ENCODE data around the gene TSPAN4. TPM values are rescaled to one million over a fixed set of nuclear protein-coding genes. Genes with fewer than 3 reads are reported as not detected.

Gene TSPAN4
- total RNA-seq, 1 donor from 2014 or later, result 77.9 TPM

DNA sequence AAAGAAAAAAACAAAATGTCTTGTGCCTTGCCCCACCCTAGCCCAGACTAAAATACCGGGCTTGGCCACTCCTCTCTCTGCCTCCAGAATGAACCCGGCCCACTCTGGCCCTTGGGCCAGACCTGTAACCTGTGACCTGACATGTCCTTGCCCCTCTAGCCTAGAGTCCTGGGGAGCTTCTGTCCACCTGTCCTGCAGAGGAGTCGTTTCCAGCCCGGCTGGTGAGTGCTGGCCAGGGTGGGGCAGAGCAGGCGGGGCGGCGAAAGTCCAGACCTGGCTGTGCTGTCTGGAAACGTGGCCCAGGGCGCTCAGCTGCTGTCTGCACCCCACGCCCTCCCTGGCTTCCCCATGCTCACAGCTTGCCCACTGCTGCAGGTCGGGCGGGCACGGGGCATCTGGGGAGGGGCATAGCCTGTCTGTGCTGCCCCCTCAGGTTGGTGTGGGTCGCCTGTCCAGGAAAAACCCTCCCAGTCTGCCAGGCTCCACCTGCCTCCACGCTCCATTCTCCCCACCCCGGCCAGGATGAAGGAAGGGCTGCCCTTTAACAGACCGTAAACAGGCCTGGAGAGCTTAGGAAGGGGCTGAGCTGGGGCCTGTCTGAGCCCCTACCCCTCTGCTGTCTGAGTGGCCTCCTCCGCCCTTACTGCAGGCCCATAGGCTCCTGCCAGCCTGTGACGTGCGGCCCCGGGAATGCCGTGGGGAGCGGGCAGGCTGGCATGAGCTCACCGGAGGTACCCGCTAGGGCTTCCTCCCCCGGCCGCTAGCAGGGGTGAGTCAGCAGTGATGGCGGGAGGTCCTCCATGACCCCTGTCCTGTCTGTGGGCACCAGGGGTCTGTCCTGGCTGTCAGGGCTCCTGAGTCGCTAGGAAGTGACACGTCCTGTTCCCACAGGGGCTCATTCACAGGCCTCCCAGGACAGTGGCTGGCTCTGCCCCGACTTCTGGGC is 8.0 kb upstream of the TSPAN4 start:
- H3K36me3 ChIP-seq (ENCODE audit: control insufficient read depth, insufficient read depth, low read length), result peaks cover 9% of the 10 kb centered on the region
- TF ChIP-seq, protein P1, sequence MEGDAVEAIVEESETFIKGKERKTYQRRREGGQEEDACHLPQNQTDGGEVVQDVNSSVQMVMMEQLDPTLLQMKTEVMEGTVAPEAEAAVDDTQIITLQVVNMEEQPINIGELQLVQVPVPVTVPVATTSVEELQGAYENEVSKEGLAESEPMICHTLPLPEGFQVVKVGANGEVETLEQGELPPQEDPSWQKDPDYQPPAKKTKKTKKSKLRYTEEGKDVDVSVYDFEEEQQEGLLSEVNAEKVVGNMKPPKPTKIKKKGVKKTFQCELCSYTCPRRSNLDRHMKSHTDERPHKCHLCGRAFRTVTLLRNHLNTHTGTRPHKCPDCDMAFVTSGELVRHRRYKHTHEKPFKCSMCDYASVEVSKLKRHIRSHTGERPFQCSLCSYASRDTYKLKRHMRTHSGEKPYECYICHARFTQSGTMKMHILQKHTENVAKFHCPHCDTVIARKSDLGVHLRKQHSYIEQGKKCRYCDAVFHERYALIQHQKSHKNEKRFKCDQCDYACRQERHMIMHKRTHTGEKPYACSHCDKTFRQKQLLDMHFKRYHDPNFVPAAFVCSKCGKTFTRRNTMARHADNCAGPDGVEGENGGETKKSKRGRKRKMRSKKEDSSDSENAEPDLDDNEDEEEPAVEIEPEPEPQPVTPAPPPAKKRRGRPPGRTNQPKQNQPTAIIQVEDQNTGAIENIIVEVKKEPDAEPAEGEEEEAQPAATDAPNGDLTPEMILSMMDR (IDR thresholded peaks at IDR 0.05; ENCODE audit: insufficient read depth, low read length, poor library complexity, severe bottlenecking), result no peak
- DNase-seq (ENCODE audit: low read depth), result peak; percentile 92
- no peaks in the 10 kb centered on the region for H3K27me3 ChIP-seq (ENCODE audit: control insufficient read depth, insufficient read depth, low read length)
- H3K4me3 ChIP-seq (ENCODE audit: low read depth, low read length), result peak overlapping the region; percentile 75

DNA sequence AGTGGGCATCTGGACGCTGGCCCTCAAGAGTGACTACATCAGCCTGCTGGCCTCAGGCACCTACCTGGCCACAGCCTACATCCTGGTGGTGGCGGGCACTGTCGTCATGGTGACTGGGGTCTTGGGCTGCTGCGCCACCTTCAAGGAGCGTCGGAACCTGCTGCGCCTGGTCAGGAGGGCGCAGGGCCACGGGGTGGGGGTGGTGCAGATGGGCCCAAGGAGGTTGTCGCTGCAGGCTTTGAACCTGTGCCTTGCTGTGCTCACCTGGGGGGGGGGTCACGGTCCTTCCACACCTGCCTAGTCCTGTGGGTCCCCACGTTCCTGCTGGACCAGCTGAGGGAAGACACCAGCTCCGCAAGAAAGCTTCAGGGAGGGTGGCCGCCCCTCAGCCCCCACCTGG is 6.4 kb upstream of the TSPAN4 start:
- Histone ChIP-seq H3K27me3 (ENCODE audit: control insufficient read depth, insufficient read depth, low read length) (no peaks in the 10 kb centered on the region), H3K36me3 (ENCODE audit: control insufficient read depth, insufficient read depth, low read length) (peaks cover 11% of the 10 kb centered on the region), H3K4me3 (ENCODE audit: low read depth, low read length) (no peak overlapping the region)
- no peak for DNase-seq (ENCODE audit: low read depth)
- TF ChIP-seq, protein P1 (IDR thresholded peaks at IDR 0.05; ENCODE audit: insufficient read depth, low read length, poor library complexity, severe bottlenecking), result no peak

DNA sequence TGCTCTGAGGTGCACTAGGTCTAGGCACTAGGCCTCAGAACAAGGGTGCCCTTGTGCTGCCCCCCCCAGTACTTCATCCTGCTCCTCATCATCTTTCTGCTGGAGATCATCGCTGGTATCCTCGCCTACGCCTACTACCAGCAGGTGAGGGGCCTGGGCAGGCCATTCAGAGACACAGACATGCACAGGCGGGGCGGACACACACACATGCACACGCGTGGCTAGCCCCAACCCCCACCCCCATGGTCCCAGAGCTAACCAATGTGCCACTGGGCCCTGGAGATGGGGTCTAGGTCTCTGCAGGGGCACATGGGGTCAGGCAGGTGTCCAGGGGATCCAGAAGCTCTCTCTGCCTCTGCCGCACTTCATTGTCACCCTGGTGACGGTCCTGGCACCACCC is 6.0 kb upstream of the TSPAN4 start:
- TF ChIP-seq, protein P1 (IDR thresholded peaks at IDR 0.05; ENCODE audit: insufficient read depth, low read length, poor library complexity, severe bottlenecking), result no peak
- no peaks in the 10 kb centered on the region for H3K27me3 ChIP-seq (ENCODE audit: control insufficient read depth, insufficient read depth, low read length)
- peaks cover 11% of the 10 kb centered on the region for H3K36me3 ChIP-seq (ENCODE audit: control insufficient read depth, insufficient read depth, low read length)
- H3K4me3 ChIP-seq (ENCODE audit: low read depth, low read length), result no peak overlapping the region
- no peak for DNase-seq (ENCODE audit: low read depth)

DNA sequence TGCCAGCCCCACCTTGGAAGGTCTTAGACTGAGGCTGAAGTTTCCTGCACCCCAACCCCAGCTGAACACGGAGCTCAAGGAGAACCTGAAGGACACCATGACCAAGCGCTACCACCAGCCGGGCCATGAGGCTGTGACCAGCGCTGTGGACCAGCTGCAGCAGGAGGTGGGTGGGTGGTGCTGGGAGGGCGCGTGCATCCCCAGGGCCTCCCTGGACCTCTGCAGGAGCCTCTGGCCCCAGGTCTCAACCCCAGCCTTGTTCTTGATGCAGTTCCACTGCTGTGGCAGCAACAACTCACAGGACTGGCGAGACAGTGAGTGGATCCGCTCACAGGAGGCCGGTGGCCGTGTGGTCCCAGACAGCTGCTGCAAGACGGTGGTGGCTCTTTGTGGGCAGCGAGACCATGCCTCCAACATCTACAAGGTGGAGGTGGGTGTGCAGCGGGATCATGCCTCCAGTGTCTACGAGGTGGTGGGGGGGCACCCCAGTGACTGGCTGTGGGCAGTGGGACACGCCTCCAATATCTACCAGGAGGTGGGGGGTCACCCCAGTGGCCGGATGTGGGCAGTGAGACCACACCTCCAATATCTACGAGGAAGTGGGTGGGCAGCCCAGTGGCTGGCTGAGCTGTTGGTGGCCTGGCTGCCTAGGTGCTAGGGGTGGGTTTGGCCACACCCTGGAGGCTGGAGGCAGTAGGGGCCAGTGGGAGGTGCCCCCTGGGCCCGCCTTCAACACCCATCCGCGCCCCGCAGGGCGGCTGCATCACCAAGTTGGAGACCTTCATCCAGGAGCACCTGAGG is 5.3 kb upstream of the TSPAN4 start:
- H3K27me3 ChIP-seq (ENCODE audit: control insufficient read depth, insufficient read depth, low read length), result no peaks in the 10 kb centered on the region
- TF ChIP-seq, protein P1 (IDR thresholded peaks at IDR 0.05; ENCODE audit: insufficient read depth, low read length, poor library complexity, severe bottlenecking), result no peak
- H3K4me3 ChIP-seq (ENCODE audit: low read depth, low read length), result no peak overlapping the region
- no peak for DNase-seq (ENCODE audit: low read depth)
- peaks cover 11% of the 10 kb centered on the region for H3K36me3 ChIP-seq (ENCODE audit: control insufficient read depth, insufficient read depth, low read length)

DNA sequence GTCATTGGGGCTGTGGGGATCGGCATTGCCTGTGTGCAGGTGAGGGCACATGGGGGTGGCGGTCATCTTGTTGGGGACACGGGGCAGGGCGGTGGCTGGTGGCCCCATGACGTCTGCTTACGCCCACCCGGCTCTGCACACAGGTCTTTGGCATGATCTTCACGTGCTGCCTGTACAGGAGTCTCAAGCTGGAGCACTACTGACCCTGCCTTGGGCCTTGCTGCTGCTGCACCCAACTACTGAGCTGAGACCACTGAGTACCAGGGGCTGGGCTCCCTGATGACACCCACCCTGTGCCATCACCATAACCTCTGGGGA is 4.7 kb upstream of the TSPAN4 start:
- DNase-seq (ENCODE audit: low read depth), result no peak
- TF ChIP-seq, protein P1 (IDR thresholded peaks at IDR 0.05; ENCODE audit: insufficient read depth, low read length, poor library complexity, severe bottlenecking), result no peak
- no peak overlapping the region for H3K4me3 ChIP-seq (ENCODE audit: low read depth, low read length)
- H3K27me3 ChIP-seq (ENCODE audit: control insufficient read depth, insufficient read depth, low read length), result no peaks in the 10 kb centered on the region
- H3K36me3 ChIP-seq (ENCODE audit: control insufficient read depth, insufficient read depth, low read length), result peaks cover 11% of the 10 kb centered on the region
